Activated CD8-positive, alpha-beta T cell treated with anti-CD3 and anti-CD28 coated beads, Interleukin-2, amount 10 ng/mL, durations not matched to agents 7 days and 5 days (primary cell): ENCODE measurements around the gene DMD. TPM values are rescaled to one million over a fixed set of nuclear protein-coding genes. Genes with fewer than 3 reads are reported as not detected.
"Not testable (repeated sequence)": the region's sequence is repeated elsewhere in the genome, so short reads cannot be mapped to it uniquely, and the experiment has no call there.

ENCODE experiments used
- ATAC-seq: fragments of 150-1000 bp; cut with Tn5 transposase; one replicate; pipeline ENCODE4 v1.10.0; 2021; ENCODE audit warnings: moderate library complexity
- CTCF ChIA-PET: fragments of 350-600 bp; sonication (Branson Sonifier 250); formaldehyde crosslinking; loops from one replicate; lab custom pipeline; 2021; ENCODE audit warnings: antibody characterized with exemption; lab: Charles Lee
- POLR2A ChIA-PET: fragments of 350-600 bp; sonication (Branson Sonifier 250); formaldehyde crosslinking; loops from one replicate; lab custom pipeline; 2021; ENCODE audit warnings: antibody characterized with exemption; lab: Charles Lee
- DNase-seq: peaks from one replicate; pipeline ENCODE4 v3.0.0-alpha.2; 2020
- H3K27ac Mint-ChIP-seq: one replicate; pipeline ENCODE4 v1.8.0; 2021; ENCODE audit warnings: mild to moderate bottlenecking, mixed read lengths
- H3K27me3 Mint-ChIP-seq: one replicate; pipeline ENCODE4 v1.8.0; 2021; ENCODE audit warnings: low read depth, mixed read lengths
- H3K36me3 Mint-ChIP-seq: one replicate; pipeline ENCODE4 v1.8.0; 2021; ENCODE audit warnings: low read depth, mixed read lengths
- H3K4me1 Mint-ChIP-seq: one replicate; pipeline ENCODE4 v1.8.0; 2021; ENCODE audit warnings: low read depth, mixed read lengths
- H3K4me3 Mint-ChIP-seq: one replicate; pipeline ENCODE4 v1.8.0; 2021; ENCODE audit warnings: mild to moderate bottlenecking, mixed read lengths
- H3K9me3 Mint-ChIP-seq: one replicate; pipeline ENCODE4 v1.8.0; 2022; ENCODE audit warnings: mixed read lengths; ENCODE audit not compliant: insufficient read depth
- total RNA-seq, 2 experiments: library from RNA; stranded (reverse); gene quantifications; one replicate each; pipeline ENCODE4 v1.2.3, GENCODE V29; 2021

Gene DMD
- total RNA-seq, 2 experiments from 2014 or later = not detected

DNA sequence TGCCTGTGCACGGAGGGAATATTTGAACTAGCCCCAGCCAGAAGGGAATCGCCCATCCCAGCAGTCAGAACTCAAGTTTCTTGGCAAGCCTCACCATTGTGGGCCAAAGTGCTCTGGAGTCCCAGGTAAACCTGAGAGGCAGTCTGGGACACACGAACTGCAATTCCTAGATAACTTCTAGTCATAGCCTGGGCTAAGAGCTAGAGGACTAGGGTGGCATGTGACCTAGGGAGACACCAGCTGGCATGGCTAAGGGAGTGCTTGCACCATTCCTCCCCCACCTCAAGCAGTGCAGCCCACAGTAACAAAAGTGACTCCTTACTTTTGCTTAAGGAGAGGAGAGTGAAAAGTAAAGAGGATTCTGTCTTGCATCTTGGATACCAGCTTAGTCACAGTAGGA, 935.2 kb downstream of the DMD start:
- ATAC-seq (no peak), DNase-seq (no peak)
- H3K4me3 Mint-ChIP-seq = no peak overlapping the region
- H3K27me3 Mint-ChIP-seq = no peaks in the 10 kb centered on the region
- no peaks in the 10 kb centered on the region for H3K4me1 Mint-ChIP-seq
- peaks cover 5% of the 10 kb centered on the region for H3K9me3 Mint-ChIP-seq
- ChIA-PET CTCF (no interaction called here), POLR2A (no interaction called here)
- H3K27ac Mint-ChIP-seq = no peak overlapping the region
- H3K36me3 Mint-ChIP-seq = no peaks in the 10 kb centered on the region

- DNase-seq = no peak
Observed at GRCh38 chrX:32269866-32270265, 941.5 kb downstream of the DMD start.

DNA sequence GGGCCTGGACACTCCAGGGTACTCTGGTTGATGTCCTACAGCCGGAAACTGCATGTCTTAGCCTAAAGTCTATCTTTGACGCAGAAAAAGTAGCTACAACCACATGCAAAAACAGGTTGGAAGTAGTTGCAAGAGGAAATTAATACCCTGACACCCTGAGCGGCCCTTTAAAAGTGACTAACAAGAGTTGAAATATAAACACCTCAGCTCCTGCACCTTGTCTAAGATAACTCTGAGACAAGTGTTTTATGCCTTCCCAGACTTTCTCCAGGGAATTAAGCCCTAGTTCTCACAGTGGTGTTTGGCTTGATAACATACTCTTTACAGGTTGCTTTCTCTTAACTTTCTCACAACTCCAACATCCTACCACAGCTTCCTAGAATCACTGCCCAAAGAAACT, 943.1 kb downstream of the DMD start:
- Mint-ChIP-seq H3K27ac (no peak overlapping the region), H3K36me3 (no peaks in the 10 kb centered on the region), H3K4me3 (no peak overlapping the region), H3K27me3 (no peaks in the 10 kb centered on the region), H3K4me1 (no peaks in the 10 kb centered on the region), H3K9me3 (no peaks in the 10 kb centered on the region)
- DNase-seq (no peak), ATAC-seq (no peak)
- ChIA-PET POLR2A (no interaction called here), CTCF (no interaction called here)

More at GRCh38 chrX:32269866-32270265, 941.5 kb downstream of the DMD start:
- no peak overlapping the region for H3K4me3 Mint-ChIP-seq
- no peak for ATAC-seq
- no peaks in the 10 kb centered on the region for H3K36me3 Mint-ChIP-seq
- CTCF ChIA-PET = no interaction called here
- no peaks in the 10 kb centered on the region for H3K4me1 Mint-ChIP-seq
- no peaks in the 10 kb centered on the region for H3K27me3 Mint-ChIP-seq
- POLR2A ChIA-PET = no interaction called here
- H3K9me3 Mint-ChIP-seq = no peaks in the 10 kb centered on the region
- H3K27ac Mint-ChIP-seq = no peak overlapping the region

DNA sequence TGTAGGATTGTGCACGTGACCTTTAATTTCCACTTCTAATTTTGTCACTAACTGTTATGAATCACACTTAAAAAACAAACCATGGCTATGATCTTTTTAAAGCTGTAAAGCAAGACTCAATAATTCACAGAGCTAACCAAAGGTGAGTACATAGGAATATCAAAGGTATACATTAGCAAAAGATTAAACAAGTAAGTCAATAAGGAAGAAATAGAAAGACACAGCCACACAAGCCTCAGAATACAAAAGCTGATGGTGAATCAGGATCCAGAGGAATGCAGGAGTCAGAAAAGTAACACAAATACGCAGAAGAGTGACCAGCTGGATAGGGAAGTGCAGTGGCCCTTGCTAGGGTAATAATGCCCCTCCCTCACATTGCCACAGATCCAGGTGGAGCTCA, 943.6 kb downstream of the DMD start:
- ChIA-PET POLR2A (no interaction called here), CTCF (no interaction called here)
- DNase-seq (no peak), ATAC-seq (no peak)
- no peaks in the 10 kb centered on the region for H3K27me3 Mint-ChIP-seq
- no peak overlapping the region for H3K4me3 Mint-ChIP-seq
- H3K36me3 Mint-ChIP-seq = no peaks in the 10 kb centered on the region
- no peak overlapping the region for H3K27ac Mint-ChIP-seq
- H3K9me3 Mint-ChIP-seq = no peaks in the 10 kb centered on the region
- H3K4me1 Mint-ChIP-seq = no peaks in the 10 kb centered on the region

DNA sequence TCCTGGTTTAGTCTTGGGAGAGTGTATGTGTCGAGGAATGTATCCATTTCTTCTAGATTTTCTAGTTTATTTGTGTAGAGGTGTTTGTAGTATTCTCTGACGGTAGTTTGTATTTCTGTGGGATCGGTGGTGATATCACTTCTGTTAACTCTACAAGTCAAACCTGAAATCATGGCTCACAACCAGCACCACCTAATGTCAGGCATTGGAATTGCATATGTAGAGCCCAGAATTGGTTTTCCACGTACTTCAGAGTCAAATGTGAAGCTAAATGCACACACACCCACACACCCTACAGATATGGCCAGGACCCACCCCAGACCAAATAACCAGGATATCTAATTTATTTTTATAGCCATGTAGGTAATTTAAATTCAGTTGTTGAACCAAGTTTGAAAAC, 964.7 kb downstream of the DMD start:
- ATAC-seq, H3K4me3 Mint-ChIP-seq, H3K4me1 Mint-ChIP-seq, H3K27me3 Mint-ChIP-seq, DNase-seq, H3K27ac Mint-ChIP-seq, CTCF ChIA-PET, H3K9me3 Mint-ChIP-seq, POLR2A ChIA-PET, H3K36me3 Mint-ChIP-seq: not testable (repeated sequence)

GRCh38 chrX:32195611-32196010, 1015.7 kb downstream of the DMD start:
- CTCF ChIA-PET = no interaction called here
- Mint-ChIP-seq H3K4me3 (no peak overlapping the region), H3K27ac (no peak overlapping the region), H3K27me3 (no peaks in the 10 kb centered on the region), H3K9me3 (no peaks in the 10 kb centered on the region), H3K4me1 (no peaks in the 10 kb centered on the region), H3K36me3 (no peaks in the 10 kb centered on the region)
- POLR2A ChIA-PET = no interaction called here
- DNase-seq = no peak
- no peak for ATAC-seq

- H3K36me3 Mint-ChIP-seq = no peaks in the 10 kb centered on the region
- POLR2A ChIA-PET = no interaction called here
- CTCF ChIA-PET = no interaction called here
- no peak overlapping the region for H3K4me3 Mint-ChIP-seq
- ATAC-seq (no peak), DNase-seq (no peak)
- H3K4me1 Mint-ChIP-seq = no peaks in the 10 kb centered on the region
- no peaks in the 10 kb centered on the region for H3K9me3 Mint-ChIP-seq
- H3K27ac Mint-ChIP-seq = no peak overlapping the region
- no peaks in the 10 kb centered on the region for H3K27me3 Mint-ChIP-seq
Observed at GRCh38 chrX:32191316-32191715, 1020.0 kb downstream of the DMD start.

DNA sequence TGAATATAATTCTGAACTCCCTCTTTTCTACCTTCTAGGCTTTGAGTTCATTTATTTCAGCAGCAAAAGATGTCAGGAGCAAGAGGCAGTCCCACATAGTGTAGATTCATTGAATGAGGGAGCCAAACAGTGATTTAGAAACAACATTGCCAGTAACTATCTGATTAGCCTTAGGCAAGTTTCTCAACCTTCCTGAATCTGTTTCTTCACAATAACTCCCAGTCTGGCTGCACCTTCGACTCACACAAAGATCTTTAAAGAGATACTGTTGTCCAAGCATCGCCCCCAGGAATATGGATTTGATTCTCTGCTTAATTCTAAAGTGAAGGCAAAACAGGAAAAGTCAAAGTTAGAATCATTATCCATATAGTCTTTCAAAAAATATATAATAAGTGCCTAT, 1026.2 kb downstream of the DMD start:
- Mint-ChIP-seq H3K27me3 (no peaks in the 10 kb centered on the region), H3K4me3 (no peak overlapping the region), H3K36me3 (no peaks in the 10 kb centered on the region), H3K4me1 (no peaks in the 10 kb centered on the region), H3K9me3 (no peaks in the 10 kb centered on the region), H3K27ac (no peak overlapping the region)
- ChIA-PET POLR2A (no interaction called here), CTCF (no interaction called here)
- DNase-seq = no peak
- no peak for ATAC-seq

- DNase-seq (no peak), ATAC-seq (no peak)
- H3K4me3 Mint-ChIP-seq = no peak overlapping the region
- H3K36me3 Mint-ChIP-seq = no peaks in the 10 kb centered on the region
- POLR2A ChIA-PET = no interaction called here
- H3K9me3 Mint-ChIP-seq = no peaks in the 10 kb centered on the region
- H3K27me3 Mint-ChIP-seq = no peaks in the 10 kb centered on the region
- no peaks in the 10 kb centered on the region for H3K4me1 Mint-ChIP-seq
- CTCF ChIA-PET = no interaction called here
- H3K27ac Mint-ChIP-seq = no peak overlapping the region
Observed at GRCh38 chrX:32183066-32183465, 1028.3 kb downstream of the DMD start.

GRCh38 chrX:32176510-32176909, 1034.8 kb downstream of the DMD start:
- Mint-ChIP-seq H3K9me3 (no peaks in the 10 kb centered on the region), H3K27me3 (no peaks in the 10 kb centered on the region), H3K36me3 (no peaks in the 10 kb centered on the region), H3K27ac (no peak overlapping the region), H3K4me3 (no peak overlapping the region), H3K4me1 (no peaks in the 10 kb centered on the region)
- ATAC-seq (no peak), DNase-seq (no peak)
- CTCF ChIA-PET = no interaction called here
- POLR2A ChIA-PET = no interaction called here

DNA sequence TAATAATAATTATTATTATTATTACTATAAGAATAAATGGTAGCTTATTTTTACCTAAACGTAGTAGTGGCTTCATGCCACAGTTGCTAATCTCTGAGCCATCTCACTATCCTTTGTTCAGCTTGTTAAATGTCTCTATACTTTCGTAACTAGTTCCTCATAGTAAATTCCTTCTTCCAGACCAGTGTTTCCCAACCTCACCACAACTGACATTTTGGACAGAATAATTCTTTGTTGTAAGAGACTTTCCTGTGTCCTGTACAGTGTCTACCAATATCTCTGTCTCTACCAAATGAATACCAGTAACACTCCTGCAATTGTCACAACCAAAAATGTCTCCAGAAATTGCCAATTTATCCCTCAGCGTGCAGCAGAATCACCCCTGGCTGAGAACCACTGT, 1040.9 kb downstream of the DMD start:
- H3K27ac Mint-ChIP-seq = no peak overlapping the region
- POLR2A ChIA-PET = no interaction called here
- CTCF ChIA-PET = no interaction called here
- H3K36me3 Mint-ChIP-seq = no peaks in the 10 kb centered on the region
- no peaks in the 10 kb centered on the region for H3K27me3 Mint-ChIP-seq
- H3K9me3 Mint-ChIP-seq = no peaks in the 10 kb centered on the region
- no peak overlapping the region for H3K4me3 Mint-ChIP-seq
- H3K4me1 Mint-ChIP-seq = no peaks in the 10 kb centered on the region
- DNase-seq (no peak), ATAC-seq (no peak)

- Mint-ChIP-seq H3K27ac (no peak overlapping the region), H3K9me3 (no peaks in the 10 kb centered on the region), H3K4me1 (no peaks in the 10 kb centered on the region), H3K27me3 (no peaks in the 10 kb centered on the region), H3K4me3 (no peak overlapping the region), H3K36me3 (no peaks in the 10 kb centered on the region)
- ChIA-PET CTCF (no interaction called here), POLR2A (no interaction called here)
- DNase-seq (no peak), ATAC-seq (no peak)
Observed at GRCh38 chrX:32155044-32155638, 1056.2 kb downstream of the DMD start.

- no peaks in the 10 kb centered on the region for H3K36me3 Mint-ChIP-seq
- H3K27me3 Mint-ChIP-seq = no peaks in the 10 kb centered on the region
- ATAC-seq (no peak), DNase-seq (no peak)
- no peaks in the 10 kb centered on the region for H3K9me3 Mint-ChIP-seq
- ChIA-PET CTCF (no interaction called here), POLR2A (no interaction called here)
- no peaks in the 10 kb centered on the region for H3K4me1 Mint-ChIP-seq
- no peak overlapping the region for H3K4me3 Mint-ChIP-seq
- H3K27ac Mint-ChIP-seq = no peak overlapping the region
Observed at GRCh38 chrX:32153585-32153984, 1057.8 kb downstream of the DMD start.
